ENCODE data around the gene ANKRD2.

Gene ANKRD2

GRCh38 chr10:97532935-97533671 is 39.5 kb upstream of the ANKRD2 start:
- TF ChIP-seq CTCF (conservative IDR thresholded peaks at IDR 0.05; ENCODE audit: control insufficient read depth, insufficient read depth, low read depth, low read length): no peak
- H3K4me3 ChIP-seq (ENCODE audit: control insufficient read depth, low read depth, low read length): no peak overlapping the region
- DNase-seq (ENCODE audit: low read depth): peak; percentile 57

- H3K4me3 ChIP-seq (ENCODE audit: control insufficient read depth, low read depth, low read length): no peak overlapping the region
- DNase-seq (ENCODE audit: low read depth): no peak
- TF ChIP-seq CTCF (conservative IDR thresholded peaks at IDR 0.05; ENCODE audit: control insufficient read depth, insufficient read depth, low read depth, low read length): no peak
Measured at GRCh38 chr10:97533888-97534287, 38.7 kb upstream of the ANKRD2 start.

GRCh38 chr10:97534746-97535367 is 37.7 kb upstream of the ANKRD2 start:
- no peak overlapping the region for H3K4me3 ChIP-seq (ENCODE audit: control insufficient read depth, low read depth, low read length)
- TF ChIP-seq CTCF (conservative IDR thresholded peaks at IDR 0.05; ENCODE audit: control insufficient read depth, insufficient read depth, low read depth, low read length): peak; percentile 49
- peak; percentile 38 for DNase-seq (ENCODE audit: low read depth)

GRCh38 chr10:97537186-97537869 is 35.3 kb upstream of the ANKRD2 start:
- no peak for DNase-seq (ENCODE audit: low read depth)
- no peak for TF ChIP-seq CTCF (conservative IDR thresholded peaks at IDR 0.05; ENCODE audit: control insufficient read depth, insufficient read depth, low read depth, low read length)
- no peak overlapping the region for H3K4me3 ChIP-seq (ENCODE audit: control insufficient read depth, low read depth, low read length)

- H3K4me3 ChIP-seq (ENCODE audit: control insufficient read depth, low read depth, low read length): no peak overlapping the region
- peak; percentile 45 for DNase-seq (ENCODE audit: low read depth)
- TF ChIP-seq CTCF (conservative IDR thresholded peaks at IDR 0.05; ENCODE audit: control insufficient read depth, insufficient read depth, low read depth, low read length): no peak
Measured at GRCh38 chr10:97538411-97538810, 34.2 kb upstream of the ANKRD2 start.

- no peak for DNase-seq (ENCODE audit: low read depth)
- H3K4me3 ChIP-seq (ENCODE audit: control insufficient read depth, low read depth, low read length): no peak overlapping the region
- no peak for TF ChIP-seq CTCF (conservative IDR thresholded peaks at IDR 0.05; ENCODE audit: control insufficient read depth, insufficient read depth, low read depth, low read length)
Measured at GRCh38 chr10:97538839-97539238, 33.7 kb upstream of the ANKRD2 start.
